Lung (tissue), 12 donors: ENCODE results near the gene DNER. TPM values are rescaled to one million over a fixed set of nuclear protein-coding genes. Genes with fewer than 3 reads are reported as not detected.

Experiments
- ATAC-seq: fragments of 200-7000 bp; cut with Tn5 transposase; one replicate; pipeline ENCODE4 v1.9.1; 2020; ENCODE audit warnings: moderate number of reproducible peaks; ENCODE audit not compliant: insufficient read depth, low FRiP score
- DNase-seq, 3 donors: peaks; one replicate each; pipeline ENCODE4 v3.0.0-alpha.2; 2013 to 2017
- H3K27ac ChIP-seq, 2 donors: one replicate each; pipeline ENCODE4 v1.5.1; 2013; ENCODE audit warnings: mild to moderate bottlenecking in 2 of 2, moderate library complexity in 2 of 2, control low read depth in 1 of 2, inconsistent platforms in 1 of 2, low read depth in 1 of 2, low read length in 1 of 2
- H3K27me3 ChIP-seq, 3 donors: one replicate each; pipeline ENCODE4 v1.5.1; 2013; ENCODE audit warnings: low read length in 2 of 3; ENCODE audit not compliant: control insufficient read depth in 3 of 3, insufficient read depth in 3 of 3
- H3K36me3 ChIP-seq, 4 donors: one replicate each; pipeline ENCODE4 v1.5.1; 2013; ENCODE audit warnings: low read length in 4 of 4, mild to moderate bottlenecking in 1 of 4, moderate library complexity in 1 of 4; ENCODE audit not compliant: control insufficient read depth in 4 of 4, insufficient read depth in 4 of 4
- H3K4me1 ChIP-seq, 5 donors: one replicate each; pipeline ENCODE4 v1.5.1; 2013; ENCODE audit warnings: low read length in 5 of 5, mild to moderate bottlenecking in 2 of 5, moderate library complexity in 1 of 5; ENCODE audit not compliant: control insufficient read depth in 5 of 5, insufficient read depth in 5 of 5
- H3K4me3 ChIP-seq: one replicate; pipeline ENCODE4 v1.5.1; 2013; ENCODE audit warnings: mild to moderate bottlenecking, control low read depth, moderate library complexity
- H3K9ac ChIP-seq, 2 donors: one replicate each; pipeline ENCODE4 v1.5.1; 2013; ENCODE audit warnings: low read length in 2 of 2, control low read depth in 1 of 2; ENCODE audit not compliant: insufficient read depth in 1 of 2
- H3K9me3 ChIP-seq, 4 donors: one replicate each; pipeline ENCODE4 v1.5.1; 2013; ENCODE audit warnings: low read length in 3 of 4, mild to moderate bottlenecking in 1 of 4, moderate library complexity in 1 of 4; ENCODE audit not compliant: control insufficient read depth in 4 of 4, insufficient read depth in 3 of 4
- CTCF ChIP-seq: IDR thresholded peaks from 2 replicates; pipeline ENCODE4 v1.5.1; 2012; ENCODE audit warnings: mild to moderate bottlenecking; ENCODE audit errors: control extremely low read depth, extremely low read depth
- WGBS, 2 donors: extraction: QIAGEN DNeasy Blood & Tissue Kit; methylation state at CpG; one replicate each; pipeline ENCODE4 v1.1.7; 2013; 5-methylcytosine and 5-hydroxymethylcytosine counted together
- polyA plus RNA-seq, 2 donors: library from polyadenylated mRNA; stranded (reverse); fragments of 200-250 nt; gene quantifications; one replicate each; pipeline ENCODE4 v1.2.1, GENCODE V29; 2013
- total RNA-seq, 2 donors: library from RNA; depleted of rRNA in 1 of 2; stranded (reverse); fragments of >200 nt in 1 of 2; gene quantifications; one replicate each; pipeline ENCODE4 v1.2.1, GENCODE V29; 2014 to 2021
- donor health status: control.
- donor health status: control.
- donor health status: Bipolar disorder and iron deficiency.
- donor health status: healthy.
- donor health status: DM: yes; HTN: yes; CAD: no.

Gene DNER
- total and polyA plus RNA-seq, 4 donors = 0.63 to 5.8 (median 3.3) TPM

GRCh38 chr2:229633556-229633955, 80.8 kb downstream of the DNER start:
- Histone ChIP-seq H3K4me3 (no peak overlapping the region), H3K36me3 (no peaks in the 10 kb centered on the region), H3K9me3 (no peaks in the 10 kb centered on the region), H3K9ac (no peak overlapping the region), H3K4me1 (no peaks in the 10 kb centered on the region), H3K27me3 (peaks cover 0 to 9% (median 0%) of the 10 kb centered on the region in 3 donors), H3K27ac (no peak overlapping the region)
- WGBS, 2 donors = 75 to 83% methylated on average over 7 of the region's 7 CpGs
- TF ChIP-seq CTCF = no peak
- no peak for DNase-seq
- ATAC-seq = no peak

GRCh38 chr2:229629039-229629438, 85.3 kb downstream of the DNER start:
- TF ChIP-seq CTCF = no peak
- H3K36me3 ChIP-seq = no peaks in the 10 kb centered on the region
- no peaks in the 10 kb centered on the region for H3K9me3 ChIP-seq
- DNase-seq (no peak), ATAC-seq (no peak)
- H3K27ac ChIP-seq = no peak overlapping the region
- H3K27me3 ChIP-seq = peaks cover 0 to 3% (median 0%) of the 10 kb centered on the region in 3 donors
- H3K9ac ChIP-seq = no peak overlapping the region
- H3K4me3 ChIP-seq = no peak overlapping the region
- H3K4me1 ChIP-seq = no peaks in the 10 kb centered on the region

GRCh38 chr2:229627728-229628127, 86.6 kb downstream of the DNER start:
- DNase-seq (no peak), ATAC-seq (no peak)
- Histone ChIP-seq H3K27me3 (peaks cover 0 to 3% (median 0%) of the 10 kb centered on the region in 3 donors), H3K27ac (no peak overlapping the region), H3K4me1 (no peaks in the 10 kb centered on the region), H3K36me3 (no peaks in the 10 kb centered on the region), H3K4me3 (no peak overlapping the region), H3K9ac (no peak overlapping the region), H3K9me3 (no peaks in the 10 kb centered on the region)
- TF ChIP-seq CTCF = no peak
- 59 to 64% methylated on average over 3 of the region's 3 CpGs for WGBS, 2 donors
